ENCODE results near the gene ZBTB3. TPM values are rescaled to one million over a fixed set of nuclear protein-coding genes. Genes with fewer than 3 reads are reported as not detected.

Gene ZBTB3
- total RNA-seq: 5.0 and 6.1 TPM in 2 replicates

DNA sequence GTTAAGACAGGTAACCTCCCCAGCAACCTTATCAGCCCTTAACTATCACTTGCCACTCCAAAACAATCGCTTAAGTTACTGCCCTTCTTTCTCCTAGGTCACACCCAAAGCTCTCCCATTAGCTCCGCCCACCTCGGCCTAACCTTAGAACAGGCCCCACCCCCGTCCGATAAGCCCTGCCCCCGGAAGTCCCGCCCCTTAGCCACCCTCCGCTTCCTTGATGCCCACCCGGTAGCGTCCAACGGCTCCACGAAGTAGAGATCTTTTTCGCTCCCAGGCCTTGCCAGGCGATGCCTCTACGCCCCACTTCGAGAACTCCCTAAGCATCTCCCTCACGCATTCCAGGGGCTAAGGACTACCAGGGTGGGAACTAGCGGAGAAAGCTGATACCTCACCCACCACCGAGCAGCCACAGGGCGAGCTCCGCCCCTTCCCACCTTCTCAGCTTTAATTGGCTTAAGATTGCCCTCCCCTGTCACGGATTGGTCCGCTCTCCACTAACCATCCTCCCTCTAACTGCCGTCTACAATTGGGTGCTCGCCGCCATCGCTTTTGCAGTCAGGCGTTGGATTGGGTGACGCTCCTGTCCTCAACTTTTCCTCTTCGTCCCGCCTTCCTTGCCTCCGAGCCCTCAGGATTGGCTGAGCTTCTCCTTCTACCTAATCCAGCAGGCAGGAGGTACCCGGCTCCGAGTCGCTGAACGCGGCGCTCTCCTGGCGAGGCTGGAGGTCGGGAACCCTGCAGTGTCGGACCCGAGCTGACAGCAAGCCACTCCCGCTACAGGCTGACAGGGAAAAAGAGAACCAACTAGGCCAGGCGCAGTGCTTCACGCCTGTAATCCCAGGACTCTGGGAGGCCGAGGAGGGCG, at the start of gene ZBTB3:
Gene ZBTB3, minus strand, starts transcription at position 425 of the 868 bp plus-strand sequence. CDS start 496 bp downstream, outside the sequence.

DNA sequence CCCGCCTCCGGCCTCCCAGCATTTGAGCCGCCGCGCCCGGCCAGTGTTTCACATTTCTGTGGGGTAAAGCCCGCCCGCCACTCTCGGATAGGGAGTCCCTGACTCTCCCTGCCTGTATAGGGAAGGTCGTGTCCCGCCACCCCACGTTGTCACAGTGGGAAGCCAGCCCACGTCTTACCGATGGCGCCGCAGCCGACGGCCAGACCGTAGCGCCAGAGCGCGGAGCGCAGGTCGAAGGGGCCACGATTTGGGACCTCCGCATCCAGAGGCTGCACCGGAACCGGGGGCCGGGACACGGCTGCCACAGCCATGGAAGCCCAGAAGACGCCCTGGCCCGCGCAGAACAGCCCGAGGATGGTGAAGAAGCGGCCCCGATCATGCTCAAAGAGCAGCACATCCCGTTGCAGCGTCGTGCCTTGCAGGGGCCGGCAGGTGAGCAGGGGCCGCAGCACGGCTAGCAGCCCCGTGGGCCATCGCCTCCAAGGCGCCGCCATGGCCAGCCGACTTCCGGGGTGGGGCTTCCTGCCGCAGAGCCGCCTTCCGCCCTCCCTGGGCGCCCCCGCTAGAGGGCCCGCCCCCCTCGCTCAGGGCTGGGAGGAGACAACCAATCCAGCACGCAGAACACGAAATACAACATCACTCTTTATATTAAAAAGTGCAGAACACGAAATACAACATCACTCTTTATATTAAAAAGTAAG, 37.7 kb upstream of the ZBTB3 start, which contains the start of gene TMEM223:
Gene TMEM223, minus strand, starts transcription at position 506 of the 701 bp plus-strand sequence. Its CDS starts 12 bp downstream, at position 494.

DNA sequence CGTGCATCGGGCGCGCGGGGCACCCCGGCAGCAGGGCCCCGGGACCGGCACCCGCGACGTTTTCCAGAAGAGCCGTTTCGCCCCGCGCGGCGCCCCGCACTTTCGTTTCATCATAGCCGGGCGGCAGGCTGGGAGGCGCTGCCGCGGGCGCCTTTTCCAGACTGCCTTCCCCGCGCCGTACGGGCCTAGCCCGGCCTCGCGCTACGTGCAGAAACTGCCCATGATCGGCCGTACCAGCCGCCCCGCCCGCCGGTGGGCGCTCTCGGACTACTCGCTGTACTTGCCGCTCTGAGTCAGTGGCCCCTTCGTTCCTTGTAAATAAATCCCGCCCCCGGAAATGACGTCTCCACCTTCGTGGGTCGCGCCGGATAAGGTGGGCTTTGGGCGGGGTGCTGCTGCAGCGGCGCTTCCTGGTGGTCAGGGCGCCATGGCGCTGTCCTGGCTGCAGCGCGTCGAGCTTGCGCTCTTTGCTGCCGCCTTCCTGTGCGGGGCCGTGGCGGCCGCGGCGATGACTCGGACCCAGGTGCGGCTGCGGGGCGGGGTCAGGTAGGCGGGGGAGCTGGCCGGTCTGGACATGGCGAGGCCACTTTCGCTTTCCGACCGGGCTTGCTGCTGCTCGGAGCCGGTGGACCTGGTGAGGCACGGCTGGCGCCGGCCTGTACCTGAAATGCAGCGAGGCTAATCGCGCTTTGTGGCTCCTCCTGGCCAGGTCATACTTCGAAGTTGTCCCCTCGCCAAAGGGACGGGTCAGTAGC, 33.2 kb upstream of the ZBTB3 start, which contains the start of gene TMEM179B:
Gene TMEM179B, plus strand, starts transcription at position 398 of the 755 bp plus-strand sequence. Its CDS starts 30 bp downstream, at position 428.

DNA sequence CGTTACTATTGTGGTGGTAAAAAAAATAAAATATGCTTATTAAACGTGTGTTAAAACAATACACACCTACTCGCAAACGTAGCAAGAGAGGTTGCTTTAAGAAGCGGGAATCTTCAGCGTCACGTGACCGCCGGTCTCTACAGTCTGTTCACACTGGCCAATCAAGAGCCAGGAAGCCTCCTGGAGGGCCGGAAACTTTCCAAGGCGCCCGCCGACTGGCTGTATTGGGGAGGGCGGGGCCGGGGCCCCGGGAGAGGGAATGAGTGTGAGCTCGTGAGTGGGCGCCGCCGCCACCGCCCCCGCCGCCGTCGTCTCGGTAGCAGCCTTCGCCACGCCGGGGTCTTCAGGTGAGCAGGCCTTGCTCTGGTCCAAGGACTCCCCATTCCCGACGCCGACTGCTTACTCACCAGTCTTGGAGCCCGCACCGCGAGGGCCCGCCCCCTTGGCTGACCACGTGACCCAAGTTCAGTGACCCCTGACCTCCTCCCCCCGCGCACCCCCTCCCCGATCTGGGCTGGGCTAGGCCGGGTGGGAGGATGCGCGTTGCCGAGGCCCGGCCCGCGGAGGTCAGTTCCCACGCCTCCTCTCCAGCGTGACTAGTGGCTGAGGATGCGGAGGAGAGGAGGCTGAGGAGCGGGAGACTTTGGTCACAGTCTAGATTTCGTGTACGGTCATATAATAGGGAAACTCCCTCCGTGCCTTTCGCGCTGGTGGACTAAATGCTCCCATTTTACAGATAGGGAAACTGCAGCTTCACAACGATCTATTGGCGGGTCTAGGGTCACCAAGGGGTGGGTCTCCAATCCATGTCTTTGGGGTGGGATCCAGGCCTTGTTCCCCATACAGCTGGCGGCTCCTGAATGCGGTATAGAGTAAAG, 17.4 kb upstream of the ZBTB3 start, which contains the start of gene TAF6L:
Gene TAF6L, plus strand, starts transcription at position 253 of the 878 bp plus-strand sequence. CDS start 4,388 bp downstream, outside the sequence.

DNA sequence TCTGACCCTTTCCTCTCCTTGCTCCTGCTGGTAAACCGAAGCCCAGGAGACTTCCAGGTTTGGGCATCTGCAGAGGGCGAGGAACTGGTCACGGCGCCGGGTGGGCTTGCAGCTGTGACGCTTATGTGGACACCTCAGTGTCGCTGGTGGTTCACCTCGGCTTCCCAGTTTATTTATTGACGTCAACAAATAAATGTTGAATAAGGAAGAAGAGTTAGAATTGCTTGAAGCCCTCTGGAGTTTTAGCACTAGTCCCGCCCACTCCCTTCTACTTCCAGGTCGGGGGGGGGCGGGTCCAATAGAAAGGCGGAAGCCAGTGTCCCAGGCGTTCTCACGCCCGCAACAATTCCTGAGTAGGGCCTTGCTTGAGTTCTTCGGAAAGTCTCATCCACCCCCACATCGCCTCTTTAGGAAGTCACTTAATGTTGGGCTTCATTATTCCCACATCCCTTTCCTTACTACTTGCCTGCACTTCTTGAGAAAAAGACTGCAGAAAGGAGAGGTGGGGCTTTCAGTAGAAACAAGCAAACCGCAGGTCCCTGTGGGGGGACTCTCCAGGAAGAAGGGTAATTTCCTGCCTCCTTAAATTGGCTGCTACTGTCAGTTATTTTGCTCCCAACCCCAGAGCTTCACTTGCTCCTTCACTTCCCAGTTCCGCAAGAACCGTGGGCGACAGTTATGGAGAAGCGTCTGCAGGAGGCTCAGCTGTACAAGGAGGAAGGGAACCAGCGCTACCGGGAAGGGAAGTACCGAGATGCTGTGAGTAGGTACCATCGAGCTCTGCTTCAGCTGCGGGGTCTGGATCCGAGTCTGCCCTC, 25.6 kb downstream of the ZBTB3 start, which contains the start of gene TTC9C:
Gene TTC9C, plus strand, starts transcription at position 316 of the 818 bp plus-strand sequence. Its CDS starts 363 bp downstream, at position 679.

DNA sequence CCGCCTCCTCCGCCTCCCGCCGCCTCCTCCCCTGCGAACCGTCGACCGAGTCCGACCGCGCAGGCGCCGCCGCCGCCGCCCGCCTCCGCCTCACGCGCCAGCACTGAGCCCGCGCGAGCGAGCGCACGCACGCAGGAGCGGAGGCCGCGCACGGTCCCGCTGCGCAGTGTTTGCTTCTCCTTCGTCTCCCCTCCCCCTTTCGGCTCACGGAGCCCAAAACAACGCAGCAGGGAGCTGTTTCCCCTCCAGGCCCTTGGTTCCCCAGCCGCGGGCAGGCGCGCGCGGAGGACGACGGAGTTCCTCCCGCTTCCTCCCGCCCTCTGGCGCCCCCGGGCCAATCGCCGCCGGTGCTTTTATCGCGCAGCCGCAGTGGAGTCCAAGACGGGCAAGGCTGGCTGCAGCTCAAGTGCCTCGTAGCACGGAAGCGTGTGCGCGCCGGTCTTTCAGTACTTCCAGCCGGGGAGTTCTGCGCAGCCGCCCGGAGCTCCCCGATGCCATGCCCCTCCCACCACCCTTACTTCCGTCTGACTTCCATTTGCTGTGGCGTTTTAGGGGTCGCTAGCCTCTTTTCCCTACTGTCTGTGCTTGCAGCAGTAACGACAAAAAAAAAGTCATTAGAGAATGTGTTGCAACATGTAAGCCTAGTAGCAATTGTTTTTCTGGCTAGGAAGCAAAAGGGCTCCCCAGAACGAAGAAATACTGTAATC, 26.6 kb downstream of the ZBTB3 start, which contains the start of gene HNRNPUL2:
Gene HNRNPUL2, minus strand, starts transcription at position 293 of the 707 bp plus-strand sequence. CDS start 301 bp downstream, outside the sequence.

DNA sequence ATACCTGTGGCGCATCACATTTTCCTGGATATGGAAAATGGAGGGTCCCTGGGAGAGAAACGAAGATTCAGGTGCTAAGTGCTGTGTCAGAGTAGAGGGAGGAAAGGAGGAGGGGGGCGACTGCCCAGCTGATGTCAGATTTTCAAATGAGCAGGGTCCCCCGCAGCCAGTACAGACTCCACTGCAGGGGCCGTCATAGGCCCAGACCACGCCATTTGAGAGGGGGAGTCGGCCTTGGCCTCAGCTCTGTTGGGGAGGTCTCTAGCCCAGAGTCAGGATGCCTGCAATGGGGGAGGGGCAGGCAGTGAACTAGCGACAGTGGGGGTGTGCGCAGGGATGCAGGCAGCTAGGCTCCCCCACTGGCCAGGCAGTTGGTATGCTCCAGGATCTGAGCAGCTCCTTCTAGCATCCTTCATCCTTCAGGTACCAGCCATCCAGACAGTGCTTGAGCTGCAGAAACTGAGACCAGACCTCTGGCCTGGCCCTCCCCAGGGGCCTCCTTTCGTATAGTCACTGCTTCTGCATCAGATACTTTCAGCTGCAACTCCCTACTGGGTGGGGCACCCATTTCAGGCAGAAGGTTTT, 46.6 kb downstream of the ZBTB3 start, which contains the start of the genes BSCL2 and GNG3:
Gene BSCL2, minus strand, starts transcription at position 148 of the 585 bp plus-strand sequence. CDS start 229 bp downstream, outside the sequence.
Gene GNG3, plus strand, starts transcription at position 400 of the 585 bp plus-strand sequence. CDS start 620 bp downstream, outside the sequence.

Other genes with a start within 250 kb of the ZBTB3 start
- 176 and 366 TPM in 2 replicates for gene AHNAK, start 207.4 kb downstream of the ZBTB3 start, total RNA-seq
- 1,936 and 2,201 TPM in 2 replicates for gene EEF1G, start 180.3 kb downstream of the ZBTB3 start, total RNA-seq
- 8.4 and 13.9 TPM in 2 replicates for gene TUT1, start 162.6 kb downstream of the ZBTB3 start, total RNA-seq
- gene MTA2, start 152.3 kb downstream of the ZBTB3 start, total RNA-seq: 97.5 and 169 TPM in 2 replicates
- gene EML3, start 141.4 kb downstream of the ZBTB3 start, total RNA-seq: 20.2 and 28.7 TPM in 2 replicates
- 1.7 and 2.3 TPM in 2 replicates for gene ROM1, start 140.9 kb downstream of the ZBTB3 start, total RNA-seq
- 42.0 and 47.1 TPM in 2 replicates for gene B3GAT3, start 132.2 kb downstream of the ZBTB3 start, total RNA-seq
- gene GANAB, start 107.5 kb downstream of the ZBTB3 start, total RNA-seq: 188 TPM in 2 replicates
- gene INTS5, start 100.9 kb downstream of the ZBTB3 start, total RNA-seq: 21.2 and 29.4 TPM in 2 replicates
- 53.8 and 88.1 TPM in 2 replicates for gene C11orf98, start 89.0 kb downstream of the ZBTB3 start, total RNA-seq
- 7.8 and 19.2 TPM in 2 replicates for gene CSKMT, start 88.8 kb downstream of the ZBTB3 start, total RNA-seq
- 12.5 and 22.6 TPM in 2 replicates for gene UQCC3, start 82.5 kb downstream of the ZBTB3 start, total RNA-seq
- gene LBHD1, start 81.9 kb downstream of the ZBTB3 start, total RNA-seq: 2.4 and 3.4 TPM in 2 replicates
- 139 and 165 TPM in 2 replicates for gene UBXN1, start 75.1 kb downstream of the ZBTB3 start, total RNA-seq
- gene LRRN4CL, start 64.6 kb downstream of the ZBTB3 start, total RNA-seq: 0.08 TPM in 2 replicates
- 20.9 and 34.7 TPM in 2 replicates for gene BSCL2, start 46.7 kb downstream of the ZBTB3 start, total RNA-seq
- not detected in 2 replicates for gene GNG3, start 46.5 kb downstream of the ZBTB3 start, total RNA-seq
- gene HNRNPUL2, start 26.7 kb downstream of the ZBTB3 start, total RNA-seq: 6.4 and 6.5 TPM in 2 replicates
- gene TTC9C, start 25.7 kb downstream of the ZBTB3 start, total RNA-seq: 15.5 and 17.5 TPM in 2 replicates
- gene POLR2G, start 7.4 kb upstream of the ZBTB3 start, total RNA-seq: 125 and 151 TPM in 2 replicates
- gene TAF6L, start 17.2 kb upstream of the ZBTB3 start, total RNA-seq: 11.5 and 22.3 TPM in 2 replicates
- 46.2 and 52.1 TPM in 2 replicates for gene TMEM179B, start 33.2 kb upstream of the ZBTB3 start, total RNA-seq
- 42.2 and 53.8 TPM in 2 replicates for gene TMEM223, start 37.8 kb upstream of the ZBTB3 start, total RNA-seq
- gene NXF1, start 51.3 kb upstream of the ZBTB3 start, total RNA-seq: 21.8 and 26.4 TPM in 2 replicates
- gene STX5, start 77.9 kb upstream of the ZBTB3 start, total RNA-seq: 26.9 and 37.9 TPM in 2 replicates
- gene TEX54, start 78.7 kb upstream of the ZBTB3 start, total RNA-seq: not detected in 2 replicates
- 65.8 and 125 TPM in 2 replicates for gene WDR74, start 85.4 kb upstream of the ZBTB3 start, total RNA-seq
- 855 and 957 TPM in 2 replicates for gene SLC3A2, start 126.7 kb upstream of the ZBTB3 start, total RNA-seq
- gene CHRM1, start 167.2 kb upstream of the ZBTB3 start, total RNA-seq: not detected in 2 replicates
- not detected in 2 replicates for gene SLC22A6, start 230.8 kb upstream of the ZBTB3 start, total RNA-seq